WI38 (cell line): ENCODE data around the gene SUSD2.

Experiments used
- H3K4me3 ChIP-seq: 2 replicates; pipeline ENCODE4 v1.5.1; 2011; ENCODE audit warnings: low read depth, mild to moderate bottlenecking, control low read depth, low read length
- TF ChIP-seq, protein P1 (sequence below): IDR thresholded peaks from 2 replicates; pipeline ENCODE4 v1.5.1; 2012; ENCODE audit warnings: low read depth, mild to moderate bottlenecking, control low read depth, low read length

SUSD2 gene

DNA sequence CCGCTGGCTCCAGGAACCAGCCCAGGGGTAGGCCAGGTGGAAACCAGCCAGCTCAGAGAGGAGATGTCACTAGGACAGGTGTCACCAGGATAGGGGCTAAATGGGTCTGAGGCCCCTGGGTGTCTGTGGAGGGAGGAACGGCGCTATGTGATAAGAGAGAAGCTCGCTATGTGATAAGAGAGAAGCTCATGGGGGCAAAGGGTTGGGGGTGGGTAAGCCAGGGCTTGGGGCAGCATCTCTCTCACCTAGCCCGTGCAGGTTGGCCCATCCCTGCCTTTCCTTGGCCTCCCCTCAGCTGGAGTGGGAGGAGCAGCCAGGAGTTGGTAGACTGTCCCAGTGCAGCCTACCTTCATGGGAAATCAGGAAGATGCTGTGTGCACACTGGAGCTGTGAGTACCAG lies 26.5 kb upstream of the SUSD2 start:
- TF ChIP-seq, protein P1, sequence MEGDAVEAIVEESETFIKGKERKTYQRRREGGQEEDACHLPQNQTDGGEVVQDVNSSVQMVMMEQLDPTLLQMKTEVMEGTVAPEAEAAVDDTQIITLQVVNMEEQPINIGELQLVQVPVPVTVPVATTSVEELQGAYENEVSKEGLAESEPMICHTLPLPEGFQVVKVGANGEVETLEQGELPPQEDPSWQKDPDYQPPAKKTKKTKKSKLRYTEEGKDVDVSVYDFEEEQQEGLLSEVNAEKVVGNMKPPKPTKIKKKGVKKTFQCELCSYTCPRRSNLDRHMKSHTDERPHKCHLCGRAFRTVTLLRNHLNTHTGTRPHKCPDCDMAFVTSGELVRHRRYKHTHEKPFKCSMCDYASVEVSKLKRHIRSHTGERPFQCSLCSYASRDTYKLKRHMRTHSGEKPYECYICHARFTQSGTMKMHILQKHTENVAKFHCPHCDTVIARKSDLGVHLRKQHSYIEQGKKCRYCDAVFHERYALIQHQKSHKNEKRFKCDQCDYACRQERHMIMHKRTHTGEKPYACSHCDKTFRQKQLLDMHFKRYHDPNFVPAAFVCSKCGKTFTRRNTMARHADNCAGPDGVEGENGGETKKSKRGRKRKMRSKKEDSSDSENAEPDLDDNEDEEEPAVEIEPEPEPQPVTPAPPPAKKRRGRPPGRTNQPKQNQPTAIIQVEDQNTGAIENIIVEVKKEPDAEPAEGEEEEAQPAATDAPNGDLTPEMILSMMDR, result no peak
- H3K4me3 ChIP-seq, result no peak overlapping the region

DNA sequence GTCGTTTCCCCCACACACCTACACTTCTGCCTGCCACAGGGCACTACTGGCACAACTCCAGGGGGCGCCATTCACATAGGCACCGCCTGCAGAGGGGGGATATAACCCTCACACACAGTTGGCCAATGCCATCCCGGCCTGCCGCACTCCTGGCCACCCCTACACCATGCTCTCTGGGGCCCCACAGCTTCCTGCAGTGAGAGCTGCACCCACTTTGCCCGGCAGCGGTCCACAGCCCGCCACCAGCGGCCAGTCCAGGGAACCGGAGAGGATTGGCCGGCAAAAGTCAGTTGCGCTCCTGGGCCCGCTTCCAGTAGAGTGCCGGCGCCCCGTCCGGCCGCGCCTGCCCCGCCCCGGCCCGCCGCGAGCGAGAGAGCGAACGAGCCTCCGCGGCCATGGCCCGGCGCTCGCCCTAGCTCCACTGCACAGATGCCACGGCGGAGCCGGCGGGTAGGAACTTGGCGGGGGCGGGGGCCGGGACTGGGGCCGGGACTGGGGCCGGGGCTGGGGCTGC lies 25.6 kb upstream of the SUSD2 start:
- TF ChIP-seq, protein P1, result peak; percentile 58
- peak overlapping the region; percentile 93 for H3K4me3 ChIP-seq

DNA sequence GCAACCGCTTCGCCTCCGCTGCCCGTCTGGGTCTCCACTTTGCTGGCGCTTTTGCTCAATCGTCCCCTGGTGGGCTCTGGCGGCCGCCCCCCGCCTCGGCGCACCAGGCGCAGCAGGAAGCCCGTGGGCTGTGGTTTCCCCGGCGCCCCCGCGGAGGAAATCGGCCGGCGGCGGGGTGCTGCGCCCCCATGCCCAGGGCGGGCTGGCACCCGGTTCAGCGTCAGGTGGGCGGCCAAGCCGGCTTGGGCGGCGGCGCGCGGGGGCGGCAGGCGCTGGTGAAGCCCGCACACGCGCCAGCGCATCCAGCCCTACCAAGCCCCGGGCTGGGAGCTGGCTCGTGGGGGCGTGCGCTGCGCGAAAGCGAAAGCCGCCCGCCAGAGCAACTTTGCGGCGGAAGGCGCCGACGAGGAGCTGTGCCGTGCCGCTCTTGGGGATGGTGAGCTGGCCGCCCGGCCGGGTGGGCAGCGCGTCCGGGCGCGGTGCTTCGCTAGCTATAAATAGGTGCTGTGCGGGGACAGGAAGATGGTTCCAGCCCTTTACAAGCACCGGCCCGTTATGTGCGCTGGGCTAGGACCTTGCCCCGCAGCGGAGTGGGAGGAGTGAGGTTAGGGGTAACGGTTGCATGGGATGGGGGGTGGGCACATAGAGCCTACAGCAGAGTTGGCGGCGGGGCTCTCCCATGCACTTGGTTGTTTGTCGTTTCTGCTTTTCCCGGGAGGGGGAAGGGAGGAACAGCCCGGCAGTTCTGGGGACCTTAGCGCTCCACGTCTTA lies 25.0 kb upstream of the SUSD2 start:
- TF ChIP-seq, protein P1, result no peak
- H3K4me3 ChIP-seq, result peak overlapping the region; percentile 93

DNA sequence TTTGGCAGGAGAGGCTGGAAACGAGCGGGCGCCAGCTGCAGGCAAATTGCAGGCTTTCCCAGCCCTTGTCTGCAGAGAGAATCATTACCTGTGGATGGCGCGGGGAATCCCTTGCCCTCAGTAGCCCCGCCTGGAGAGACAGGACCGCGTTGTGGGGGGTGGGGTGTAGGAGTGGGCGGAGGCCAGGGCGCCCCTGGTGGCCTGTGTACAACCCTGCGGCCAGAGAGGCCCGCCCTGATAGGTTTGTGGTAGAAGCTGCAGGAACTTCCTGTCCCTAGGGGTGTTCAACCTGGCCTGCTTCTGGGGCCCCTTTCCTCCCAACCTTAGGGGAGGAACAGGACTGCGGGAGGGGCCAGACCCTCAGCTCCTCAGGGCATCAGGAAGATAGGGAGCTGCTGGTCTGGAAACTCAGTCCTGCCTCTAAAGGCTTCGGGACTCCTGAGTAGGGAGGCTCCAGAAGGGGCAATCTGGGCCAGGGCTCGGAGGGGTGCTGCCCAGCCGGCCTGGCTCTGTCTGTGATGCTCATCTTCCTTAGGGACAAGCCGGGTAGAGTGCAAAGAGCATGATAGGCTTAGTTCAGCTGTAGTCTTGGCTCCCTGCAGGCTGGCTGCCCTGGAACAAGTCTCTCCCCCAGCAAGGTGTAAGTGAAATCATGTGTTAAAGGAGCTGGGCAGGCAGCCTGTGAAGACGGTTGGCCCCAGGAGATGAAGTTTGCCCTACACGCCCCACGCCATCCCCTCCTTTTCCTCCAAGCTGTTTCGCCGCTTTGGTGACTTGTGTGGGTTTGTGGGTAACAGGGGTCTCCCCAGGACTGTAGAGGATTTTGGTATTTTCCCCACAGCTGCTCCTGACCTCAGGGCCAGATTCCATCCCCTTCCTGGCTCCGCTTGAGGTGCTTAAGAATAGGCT lies 24.1 kb upstream of the SUSD2 start:
- TF ChIP-seq, protein P1, result peak; percentile 96
- peak overlapping the region; percentile 93 for H3K4me3 ChIP-seq

DNA sequence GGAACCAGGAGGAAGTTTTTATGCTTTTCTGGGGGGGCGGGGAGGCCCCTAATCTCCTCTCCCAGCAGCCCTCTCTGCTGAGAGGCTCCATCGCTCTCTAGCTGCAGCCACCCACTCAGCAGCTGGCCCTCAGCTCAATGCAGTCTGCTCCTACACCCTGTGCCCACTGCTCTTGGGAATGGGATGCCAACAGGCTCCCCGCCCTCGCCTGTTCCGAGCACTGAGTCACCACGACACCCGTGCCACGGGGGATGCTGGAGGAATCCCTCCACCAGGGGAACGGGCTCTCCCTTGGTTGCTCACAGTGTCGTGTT lies 23.5 kb upstream of the SUSD2 start:
- no peak overlapping the region for H3K4me3 ChIP-seq
- TF ChIP-seq, protein P1, result no peak

DNA sequence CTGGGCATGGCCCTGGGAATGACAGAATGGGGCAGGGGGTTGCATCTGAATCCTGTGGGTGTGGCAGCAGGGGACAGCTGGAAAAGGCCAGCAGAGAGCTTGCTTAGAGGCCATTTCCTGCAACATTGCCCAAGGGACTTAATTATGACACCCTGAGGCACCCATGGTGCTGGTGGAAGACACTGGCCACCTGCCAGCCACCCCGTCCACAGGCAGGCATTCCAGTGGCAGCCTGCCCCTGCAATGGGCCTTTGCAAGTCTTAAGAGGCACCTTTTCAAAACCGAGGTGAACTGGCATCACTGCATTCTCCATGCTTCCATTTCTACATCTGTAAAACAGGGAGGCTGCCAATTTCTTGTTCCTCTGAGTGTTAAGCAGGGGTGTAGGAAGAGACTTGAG lies 21.6 kb upstream of the SUSD2 start:
- TF ChIP-seq, protein P1, result no peak
- H3K4me3 ChIP-seq, result no peak overlapping the region

DNA sequence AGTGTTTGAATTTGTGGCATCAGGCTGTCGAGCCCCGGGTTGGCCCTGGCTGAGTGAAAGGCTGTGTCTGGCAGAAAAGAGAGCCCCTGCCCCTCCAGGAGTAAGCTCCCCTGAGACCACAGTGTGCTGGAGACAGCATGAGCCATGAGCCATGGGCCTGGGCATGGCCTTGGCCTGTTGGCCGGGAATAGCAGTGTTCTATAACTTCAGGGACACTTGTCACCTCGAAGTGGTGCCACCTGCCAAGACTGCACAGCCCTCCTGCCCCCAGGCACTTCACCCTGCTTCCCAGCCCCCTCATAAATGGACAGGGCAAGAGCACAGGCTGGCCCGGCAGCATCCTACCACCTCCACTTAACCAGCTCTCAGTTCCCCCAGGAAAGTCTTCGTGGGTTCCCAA lies 20.7 kb upstream of the SUSD2 start:
- TF ChIP-seq, protein P1, result no peak

More for the DNA sequence above, 20.7 kb upstream of the SUSD2 start:
- no peak overlapping the region for H3K4me3 ChIP-seq
